GM12874 (cell line): Measurements from ENCODE around the gene FMN1.

Experiments used
- TF ChIP-seq, protein P1 (sequence below): IDR thresholded peaks from 2 replicates; pipeline ENCODE4 v1.5.1; 2011; ENCODE audit warnings: low read depth, mild to moderate bottlenecking, control low read depth, low read length, moderate library complexity; ENCODE audit not compliant: insufficient read depth

The FMN1 gene

DNA sequence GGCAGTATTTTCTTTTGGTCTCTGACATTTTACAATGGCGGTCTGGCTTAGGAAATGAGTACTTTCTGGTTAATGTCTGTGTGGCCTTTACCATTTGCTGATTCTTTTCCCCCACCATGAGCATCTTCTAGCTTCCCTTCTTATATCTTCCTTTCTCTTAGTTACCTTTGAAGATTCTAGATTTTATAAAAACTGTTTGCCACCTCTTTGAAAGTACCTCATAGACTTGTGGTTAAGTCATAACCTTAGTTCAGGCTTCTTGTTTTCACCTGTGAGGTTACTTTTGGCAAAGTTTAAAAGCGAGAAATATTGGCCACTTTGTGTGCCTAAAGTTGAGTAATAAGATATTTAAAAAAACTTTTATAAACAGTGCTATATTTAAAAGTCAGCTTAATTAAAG, 147.4 kb downstream of the FMN1 start:
- TF ChIP-seq, protein P1, sequence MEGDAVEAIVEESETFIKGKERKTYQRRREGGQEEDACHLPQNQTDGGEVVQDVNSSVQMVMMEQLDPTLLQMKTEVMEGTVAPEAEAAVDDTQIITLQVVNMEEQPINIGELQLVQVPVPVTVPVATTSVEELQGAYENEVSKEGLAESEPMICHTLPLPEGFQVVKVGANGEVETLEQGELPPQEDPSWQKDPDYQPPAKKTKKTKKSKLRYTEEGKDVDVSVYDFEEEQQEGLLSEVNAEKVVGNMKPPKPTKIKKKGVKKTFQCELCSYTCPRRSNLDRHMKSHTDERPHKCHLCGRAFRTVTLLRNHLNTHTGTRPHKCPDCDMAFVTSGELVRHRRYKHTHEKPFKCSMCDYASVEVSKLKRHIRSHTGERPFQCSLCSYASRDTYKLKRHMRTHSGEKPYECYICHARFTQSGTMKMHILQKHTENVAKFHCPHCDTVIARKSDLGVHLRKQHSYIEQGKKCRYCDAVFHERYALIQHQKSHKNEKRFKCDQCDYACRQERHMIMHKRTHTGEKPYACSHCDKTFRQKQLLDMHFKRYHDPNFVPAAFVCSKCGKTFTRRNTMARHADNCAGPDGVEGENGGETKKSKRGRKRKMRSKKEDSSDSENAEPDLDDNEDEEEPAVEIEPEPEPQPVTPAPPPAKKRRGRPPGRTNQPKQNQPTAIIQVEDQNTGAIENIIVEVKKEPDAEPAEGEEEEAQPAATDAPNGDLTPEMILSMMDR = no peak

DNA sequence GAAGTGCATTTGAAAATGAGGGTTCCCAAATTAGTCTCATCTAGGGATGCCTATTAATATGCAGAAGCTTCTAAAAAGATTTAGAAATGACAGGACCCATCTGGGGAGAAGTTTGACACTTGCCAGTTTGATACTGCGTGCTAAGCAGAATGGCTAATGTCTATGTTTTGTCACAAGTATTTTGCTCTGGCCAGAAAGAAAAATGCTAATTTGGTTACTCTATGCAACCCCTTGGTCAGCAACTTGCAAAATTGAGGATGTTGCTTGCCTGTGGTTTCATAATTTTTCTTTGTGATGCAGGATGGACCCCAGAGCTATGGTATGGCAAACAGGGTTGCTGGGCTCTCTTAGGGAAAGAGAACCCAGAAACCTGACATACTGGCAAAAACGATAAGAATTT, 148.2 kb downstream of the FMN1 start:
- TF ChIP-seq, protein P1 = no peak

DNA sequence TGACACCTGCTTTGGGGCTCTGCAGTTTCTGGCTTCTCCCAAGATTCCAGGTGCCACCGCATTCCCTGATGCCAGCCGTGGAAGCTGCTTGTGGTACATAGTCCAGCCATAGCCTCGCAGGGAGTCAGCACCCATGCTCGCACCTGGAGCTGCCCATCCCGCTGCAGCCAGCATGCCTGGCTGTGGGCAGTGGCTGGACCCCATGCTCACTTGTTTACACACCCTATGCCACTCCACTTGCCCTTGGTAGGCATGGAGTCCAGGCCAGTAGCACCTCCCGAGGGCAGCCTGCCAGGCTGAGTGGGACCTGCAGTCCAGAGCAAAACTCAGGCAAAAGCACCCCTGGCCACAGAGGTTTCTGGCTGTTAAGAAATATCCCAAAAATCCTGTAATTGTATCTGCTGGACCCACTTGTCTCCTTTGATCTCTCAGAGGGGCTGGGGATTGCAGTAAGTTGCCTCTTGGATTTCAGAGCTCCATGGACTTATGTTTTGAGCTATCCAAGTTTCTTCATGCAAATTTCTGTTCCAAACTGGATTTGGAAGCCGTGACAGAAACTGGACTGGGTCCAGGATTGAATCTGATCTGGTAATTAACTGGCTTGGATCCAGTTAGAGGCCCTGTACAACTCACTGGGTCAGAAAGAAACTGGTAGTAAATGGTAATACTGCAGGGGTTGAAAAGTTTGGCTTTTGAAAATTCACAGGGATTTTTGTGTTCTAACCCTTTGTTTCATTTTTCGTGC, 149.3 kb downstream of the FMN1 start:
- TF ChIP-seq, protein P1 = no peak

DNA sequence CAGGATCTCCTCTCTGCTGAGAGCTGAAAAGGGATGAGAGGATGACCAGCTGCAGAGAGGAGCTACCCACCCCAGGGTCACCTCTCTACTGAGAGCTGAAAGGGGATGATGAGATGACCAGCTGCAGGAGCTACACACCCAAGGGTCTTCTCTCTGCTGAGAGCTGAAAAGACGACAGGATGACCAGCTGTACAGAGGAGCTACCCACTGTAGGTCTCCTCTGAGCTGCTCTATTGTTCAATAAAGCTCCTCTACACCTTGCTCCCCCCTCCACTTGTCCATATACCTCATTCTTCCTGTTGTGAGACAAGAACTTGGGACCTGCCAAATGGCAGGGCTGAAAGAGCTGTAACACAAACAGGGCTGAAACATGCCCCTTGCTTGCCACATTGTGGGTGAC, 149.9 kb downstream of the FMN1 start:
- TF ChIP-seq, protein P1 = no peak

DNA sequence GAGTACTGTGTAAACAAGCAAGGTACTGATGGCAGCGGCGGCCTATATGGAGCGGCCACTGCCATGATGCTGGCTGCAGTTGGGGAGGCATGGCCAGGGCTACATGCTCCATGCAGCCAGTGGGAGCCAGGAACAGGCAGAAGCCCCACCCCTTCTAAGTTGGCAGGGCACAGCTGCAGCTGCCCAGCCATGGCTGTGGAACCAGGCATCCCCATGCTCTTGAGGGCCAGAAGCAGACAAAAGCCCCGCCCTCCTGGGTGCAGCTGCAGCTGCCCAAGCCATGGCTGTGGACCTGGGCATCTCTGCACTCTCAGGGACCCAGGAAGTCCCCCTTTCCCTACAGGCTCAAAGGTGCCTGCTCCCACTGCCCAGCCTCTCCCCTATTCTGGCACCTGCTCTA, 150.9 kb downstream of the FMN1 start:
- TF ChIP-seq, protein P1 = no peak

DNA sequence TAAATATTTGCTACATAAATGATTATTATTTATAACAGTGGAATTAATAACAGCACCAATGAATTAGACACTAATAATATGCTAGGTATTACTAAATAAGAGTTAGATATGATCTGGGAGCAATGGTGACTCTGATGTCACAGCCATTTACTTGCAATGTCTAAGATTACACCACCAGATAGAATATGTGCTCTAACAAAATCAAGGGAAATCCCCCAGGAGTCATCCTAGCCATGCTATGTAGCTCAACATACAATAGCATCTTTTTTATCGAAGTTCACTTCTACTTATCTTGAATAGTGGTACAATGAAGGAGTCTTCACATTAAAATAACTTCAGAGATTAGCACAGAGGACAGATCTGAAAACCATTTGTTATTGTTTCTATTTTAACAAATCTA, 154.0 kb downstream of the FMN1 start:
- TF ChIP-seq, protein P1 = no peak

DNA sequence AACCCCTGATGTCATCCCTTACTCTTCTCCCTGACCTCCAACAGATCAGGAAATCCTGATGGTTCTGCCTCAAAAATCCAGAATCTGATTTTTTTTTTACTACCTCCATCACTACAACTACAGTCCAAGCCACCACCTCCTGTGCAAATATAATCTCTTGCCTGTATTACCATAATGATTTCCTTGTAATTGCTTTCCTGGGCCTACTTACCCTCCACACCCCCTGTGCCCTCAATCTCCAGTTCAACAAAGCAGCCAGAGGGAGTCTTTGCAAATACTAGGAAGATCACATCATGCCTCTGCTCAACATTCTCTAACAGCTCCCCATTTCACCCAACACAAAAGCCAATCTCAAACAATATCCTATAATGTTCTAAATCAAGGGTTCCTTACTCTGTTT, 159.9 kb downstream of the FMN1 start:
- TF ChIP-seq, protein P1 = no peak
